ENCODE measurements around the gene PAPOLB. TPM values are rescaled to one million over a fixed set of nuclear protein-coding genes. Genes with fewer than 3 reads are reported as not detected.

The PAPOLB gene
- total RNA-seq, 1 experiment from 2014 or later, result 0.07 TPM

DNA sequence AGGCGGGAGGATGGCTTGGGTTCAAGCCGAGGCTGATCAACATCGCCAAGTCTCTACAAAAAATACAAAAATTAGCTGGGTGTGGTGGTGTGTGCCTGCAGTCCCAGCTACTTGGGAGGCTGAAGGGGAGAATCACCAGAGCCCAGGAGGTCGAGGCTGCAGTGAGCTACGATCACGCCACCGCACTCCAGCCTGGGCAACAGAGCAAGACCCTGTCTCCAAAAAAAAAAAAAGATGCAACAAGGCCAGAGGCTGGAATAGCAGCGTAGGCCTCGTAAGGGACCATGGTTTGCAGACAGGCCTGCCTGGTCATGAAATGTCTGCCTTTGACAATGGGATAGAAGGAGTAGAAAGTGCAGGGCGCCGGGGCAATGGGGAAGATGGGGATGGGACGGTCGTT is 20.0 kb downstream of the PAPOLB start:
- TF ChIP-seq, protein P1, sequence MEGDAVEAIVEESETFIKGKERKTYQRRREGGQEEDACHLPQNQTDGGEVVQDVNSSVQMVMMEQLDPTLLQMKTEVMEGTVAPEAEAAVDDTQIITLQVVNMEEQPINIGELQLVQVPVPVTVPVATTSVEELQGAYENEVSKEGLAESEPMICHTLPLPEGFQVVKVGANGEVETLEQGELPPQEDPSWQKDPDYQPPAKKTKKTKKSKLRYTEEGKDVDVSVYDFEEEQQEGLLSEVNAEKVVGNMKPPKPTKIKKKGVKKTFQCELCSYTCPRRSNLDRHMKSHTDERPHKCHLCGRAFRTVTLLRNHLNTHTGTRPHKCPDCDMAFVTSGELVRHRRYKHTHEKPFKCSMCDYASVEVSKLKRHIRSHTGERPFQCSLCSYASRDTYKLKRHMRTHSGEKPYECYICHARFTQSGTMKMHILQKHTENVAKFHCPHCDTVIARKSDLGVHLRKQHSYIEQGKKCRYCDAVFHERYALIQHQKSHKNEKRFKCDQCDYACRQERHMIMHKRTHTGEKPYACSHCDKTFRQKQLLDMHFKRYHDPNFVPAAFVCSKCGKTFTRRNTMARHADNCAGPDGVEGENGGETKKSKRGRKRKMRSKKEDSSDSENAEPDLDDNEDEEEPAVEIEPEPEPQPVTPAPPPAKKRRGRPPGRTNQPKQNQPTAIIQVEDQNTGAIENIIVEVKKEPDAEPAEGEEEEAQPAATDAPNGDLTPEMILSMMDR (IDR thresholded peaks at IDR 0.05; ENCODE audit: unreplicated experiment), result no peak
- BruUV-seq (replicated peaks), result no TSS peak
- intact Hi-C loops (cut with micrococcal nuclease; ENCODE audit: unreplicated experiment), result no loop called here
- Mint-ChIP-seq H3K27ac (ENCODE audit: unreplicated experiment) (no peak overlapping the region), H3K4me3 (ENCODE audit: low read depth, unreplicated experiment) (no peak overlapping the region), H3K9me3 (ENCODE audit: low read depth, unreplicated experiment) (no peaks in the 10 kb centered on the region), H3K36me3 (ENCODE audit: insufficient read depth, unreplicated experiment) (no peaks in the 10 kb centered on the region), H3K27me3 (ENCODE audit: unreplicated experiment) (no peaks in the 10 kb centered on the region), H3K4me1 (ENCODE audit: low read depth, unreplicated experiment) (no peaks in the 10 kb centered on the region)
- no peak for DNase-seq
- CTCF ChIA-PET, result interaction anchor here (0.6 to 0.9 kb wide), 2 partner anchors 16 to 66 kb away, joined by 3 read pairs; no protein-coding TSS in a partner anchor

GRCh38 chr7:4841007-4841784 is 20.6 kb downstream of the PAPOLB start:
- CTCF ChIA-PET, result interaction anchor here (0.6 kb wide), 2 partner anchors 1215 to 1517 kb away, joined by 3 to 4 read pairs; no protein-coding TSS in a partner anchor
- Mint-ChIP-seq H3K4me1 (ENCODE audit: low read depth, unreplicated experiment) (no peaks in the 10 kb centered on the region), H3K36me3 (ENCODE audit: insufficient read depth, unreplicated experiment) (no peaks in the 10 kb centered on the region), H3K4me3 (ENCODE audit: low read depth, unreplicated experiment) (no peak overlapping the region), H3K27ac (ENCODE audit: unreplicated experiment) (no peak overlapping the region), H3K27me3 (ENCODE audit: unreplicated experiment) (no peaks in the 10 kb centered on the region), H3K9me3 (ENCODE audit: low read depth, unreplicated experiment) (no peaks in the 10 kb centered on the region)
- no TSS peak for BruUV-seq (replicated peaks)
- no peak for DNase-seq
- TF ChIP-seq, protein P1 (IDR thresholded peaks at IDR 0.05; ENCODE audit: unreplicated experiment), result no peak
- intact Hi-C loops (cut with micrococcal nuclease; ENCODE audit: unreplicated experiment), result no loop called here

DNA sequence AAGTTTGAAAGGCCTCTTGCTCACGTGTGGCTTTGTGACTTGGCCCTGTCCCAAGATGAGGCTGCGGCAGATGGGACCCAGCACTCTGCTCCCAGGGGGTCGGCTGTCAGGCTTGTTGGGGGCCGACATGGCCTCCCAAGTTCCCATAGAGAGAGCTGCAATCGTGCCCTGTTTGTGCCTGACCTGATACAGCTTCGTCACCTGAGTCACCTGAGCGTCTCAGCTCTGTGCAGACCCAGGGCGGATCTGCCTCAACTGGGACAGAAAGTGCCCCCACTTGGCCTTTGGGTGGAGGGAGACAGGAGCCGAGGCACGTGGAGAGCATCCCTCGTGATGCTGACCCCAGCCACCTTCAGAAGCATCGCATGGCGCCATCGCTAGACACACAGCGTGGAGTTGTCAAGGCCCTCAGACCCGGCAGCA is 21.7 kb downstream of the PAPOLB start:
- Mint-ChIP-seq H3K27me3 (ENCODE audit: unreplicated experiment) (no peaks in the 10 kb centered on the region), H3K4me3 (ENCODE audit: low read depth, unreplicated experiment) (no peak overlapping the region), H3K27ac (ENCODE audit: unreplicated experiment) (no peak overlapping the region), H3K36me3 (ENCODE audit: insufficient read depth, unreplicated experiment) (no peaks in the 10 kb centered on the region), H3K9me3 (ENCODE audit: low read depth, unreplicated experiment) (no peaks in the 10 kb centered on the region), H3K4me1 (ENCODE audit: low read depth, unreplicated experiment) (no peaks in the 10 kb centered on the region)
- CTCF ChIA-PET, result no interaction called here
- intact Hi-C loops (cut with micrococcal nuclease; ENCODE audit: unreplicated experiment), result no loop called here
- no peak for DNase-seq
- no TSS peak for BruUV-seq (replicated peaks)
- TF ChIP-seq, protein P1 (IDR thresholded peaks at IDR 0.05; ENCODE audit: unreplicated experiment), result no peak

DNA sequence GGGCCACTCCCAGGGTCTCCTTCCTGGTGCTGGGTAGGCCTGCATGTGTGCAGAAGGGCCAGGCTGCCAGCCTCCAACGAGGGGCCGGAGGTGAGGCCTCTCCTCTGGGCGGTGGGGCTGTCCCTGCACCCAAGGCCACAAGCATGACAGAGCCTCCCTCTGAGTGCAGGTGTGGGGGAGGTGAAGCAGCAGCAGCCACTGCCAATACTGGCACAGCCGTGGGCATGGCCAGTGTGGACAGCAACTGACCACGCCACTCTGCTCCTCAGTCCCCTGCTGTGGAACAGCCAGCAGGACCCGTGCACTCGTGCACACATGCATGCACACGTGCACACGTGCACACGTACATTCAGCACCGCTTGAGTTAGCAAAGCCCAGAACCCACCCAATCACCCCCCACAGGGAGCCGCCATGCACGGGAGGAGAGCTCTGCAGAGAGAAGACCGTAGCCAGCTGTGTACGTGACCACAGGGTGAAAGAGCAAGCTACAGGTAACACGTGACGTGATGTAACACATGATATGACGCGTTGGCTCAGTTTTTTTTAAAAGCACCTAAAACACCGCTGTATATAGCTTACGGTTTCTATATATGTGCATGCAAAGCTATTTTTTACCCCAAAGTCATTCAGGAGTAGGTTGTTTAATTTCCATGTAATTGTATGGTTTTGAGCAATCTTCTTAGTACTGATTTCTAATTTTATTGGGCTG is 23.1 kb downstream of the PAPOLB start:
- Mint-ChIP-seq H3K27ac (ENCODE audit: unreplicated experiment) (no peak overlapping the region), H3K4me1 (ENCODE audit: low read depth, unreplicated experiment) (no peaks in the 10 kb centered on the region), H3K36me3 (ENCODE audit: insufficient read depth, unreplicated experiment) (no peaks in the 10 kb centered on the region), H3K27me3 (ENCODE audit: unreplicated experiment) (no peaks in the 10 kb centered on the region), H3K4me3 (ENCODE audit: low read depth, unreplicated experiment) (no peak overlapping the region), H3K9me3 (ENCODE audit: low read depth, unreplicated experiment) (no peaks in the 10 kb centered on the region)
- CTCF ChIA-PET, result interaction anchor here (0.6 kb wide), 1 partner anchor 252 kb away, joined by 3 read pairs; no protein-coding TSS in a partner anchor
- BruUV-seq (replicated peaks), result no TSS peak
- TF ChIP-seq, protein P1 (IDR thresholded peaks at IDR 0.05; ENCODE audit: unreplicated experiment), result no peak
- no peak for DNase-seq
- intact Hi-C loops (cut with micrococcal nuclease; ENCODE audit: unreplicated experiment), result no loop called here

All from Calu3 (cell line).